SK-N-SH (cell line): Measurements from ENCODE around the gene SH3PXD2A. TPM values are rescaled to one million over a fixed set of nuclear protein-coding genes. Genes with fewer than 3 reads are reported as not detected.

Source experiments
- CTCF ChIA-PET: fragments of 300-600, 350-600 bp; formaldehyde crosslinking; extraction: SDS; loops from one replicate; lab custom pipeline; 2021; lab: Yijun Ruan, JAX
- POLR2A ChIA-PET: fragments of 350-600 bp; sonication (Branson Sonifier 250); formaldehyde crosslinking; extraction: SDS; loops from one replicate; lab custom pipeline; 2020; ENCODE audit warnings: antibody characterized with exemption, inconsistent platforms; lab: Yijun Ruan, JAX
- DNase-seq: peaks from one replicate; pipeline ENCODE4 v3.0.0; 2012
- H2AFZ ChIP-seq: fragments of 200-600 bp; sonication (generic); 2 replicates; pipeline ENCODE4 v1.8.1; 2016; ENCODE audit warnings: antibody characterized with exemption, mild to moderate bottlenecking, low read depth
- H3F3A ChIP-seq: fragments of 200-600 bp; sonication (generic); replicated peaks from 2 replicates; pipeline ENCODE3; 2016; ENCODE audit warnings: antibody characterized with exemption, mild to moderate bottlenecking; ENCODE audit not compliant: insufficient read depth
- H3K27ac ChIP-seq, 2 experiments: fragments of 200-500 bp in 1 of 2; fragments of 200-600 bp in 1 of 2; sonication (Bioruptor generic) in 1 of 2; sonication (generic), shearing (Covaris generic) in 1 of 2; 2 replicates each; pipeline versions ENCODE4 v1.5.1 to v1.6.1; 2014 to 2016; ENCODE audit warnings: low read depth in 2 of 2, inconsistent platforms in 1 of 2, low read length in 1 of 2, mild to moderate bottlenecking in 1 of 2, mixed read lengths in 1 of 2
- H3K27me3 ChIP-seq: fragments of 200-600 bp; sonication (generic), shearing (Covaris generic); 2 replicates; pipeline ENCODE4 v1.6.1; 2016; ENCODE audit warnings: mixed run types; ENCODE audit not compliant: insufficient read depth
- H3K36me3 ChIP-seq, 2 experiments: fragments of 200-500 bp in 1 of 2; fragments of 200-600 bp in 1 of 2; sonication (Bioruptor generic) in 1 of 2; sonication (generic) in 1 of 2; replicated peaks in 1 of 2; 2 replicates each; pipeline versions ENCODE3 to v1.5.1; 2014 to 2016; ENCODE audit warnings: low read length in 1 of 2, mild to moderate bottlenecking in 1 of 2; ENCODE audit not compliant: insufficient read depth in 2 of 2, control insufficient read depth in 1 of 2
- H3K4me1 ChIP-seq, 2 experiments: fragments of 200-500 bp in 1 of 2; fragments of 200-600 bp in 1 of 2; sonication (Bioruptor generic) in 1 of 2; sonication (generic), shearing (Covaris generic) in 1 of 2; 2 replicates each; pipeline versions ENCODE4 v1.5.1 to v1.6.1; 2014 to 2016; ENCODE audit warnings: low read depth in 1 of 2, low read length in 1 of 2, mixed run types in 1 of 2; ENCODE audit not compliant: insufficient read depth in 2 of 2, control insufficient read depth in 1 of 2
- H3K4me2 ChIP-seq: fragments of 200-600 bp; sonication (generic), shearing (Covaris generic); 2 replicates; pipeline ENCODE4 v1.6.1; 2017; ENCODE audit warnings: mixed run types
- H3K4me3 ChIP-seq, 2 experiments: fragments of 200-500 bp in 1 of 2; fragments of 200-600 bp in 1 of 2; sonication (Bioruptor generic) in 1 of 2; sonication (generic), shearing (Covaris generic) in 1 of 2; 2 replicates each; pipeline versions ENCODE4 v1.5.1 to v1.8.1; 2014 to 2016; ENCODE audit warnings: low read depth in 2 of 2, inconsistent platforms in 1 of 2, low read length in 1 of 2, mild to moderate bottlenecking in 1 of 2, mixed read lengths in 1 of 2, moderate library complexity in 1 of 2
- H3K79me2 ChIP-seq: fragments of 200-600 bp; sonication (generic); 2 replicates; pipeline ENCODE4 v1.8.1; 2017; ENCODE audit warnings: mild to moderate bottlenecking; ENCODE audit not compliant: insufficient read depth
- H3K9ac ChIP-seq: fragments of 200-600 bp; sonication (generic); 2 replicates; pipeline ENCODE4 v1.6.1; 2017; ENCODE audit warnings: mixed run types
- H3K9me2 ChIP-seq: fragments of 200-600 bp; sonication (generic); 2 replicates; pipeline ENCODE4 v1.6.1; 2017; ENCODE audit warnings: mixed run types
- H3K9me3 ChIP-seq: fragments of 200-600 bp; sonication (generic); 2 replicates; pipeline ENCODE4 v1.6.1; 2017; ENCODE audit warnings: mixed run types, mild to moderate bottlenecking, moderate library complexity
- H4K20me1 ChIP-seq: fragments of 200-600 bp; sonication (generic); 2 replicates; pipeline ENCODE4 v1.6.1; 2017; ENCODE audit warnings: mild to moderate bottlenecking, mixed run types; ENCODE audit not compliant: insufficient read depth
- CTCF ChIP-seq: fragments of 200-600 bp; sonication (generic); IDR thresholded peaks from 2 replicates; pipeline ENCODE4 v1.6.1; 2017; ENCODE audit warnings: antibody characterized with exemption, mild to moderate bottlenecking, moderate library complexity
- EZH2phosphoT487 ChIP-seq: fragments of 200-600 bp; sonication (generic); IDR thresholded peaks from 2 replicates; pipeline ENCODE4 v1.6.1; 2017; ENCODE audit warnings: low read depth, mixed run types, mild to moderate bottlenecking, antibody characterized with exemption, moderate library complexity, borderline replicate concordance
- GABPA ChIP-seq: IDR thresholded peaks from 2 replicates; pipeline ENCODE4 v1.4.0; 2012; ENCODE audit warnings: low read depth, mild to moderate bottlenecking
- JUND ChIP-seq: IDR thresholded peaks from 2 replicates; pipeline ENCODE4 v1.4.0; 2012
- MAX ChIP-seq: IDR thresholded peaks from 2 replicates; pipeline ENCODE4 v1.4.0; 2012; ENCODE audit warnings: low read depth
- MEF2A ChIP-seq: IDR thresholded peaks from 2 replicates; pipeline ENCODE4 v1.4.0; 2012; ENCODE audit warnings: low read depth, borderline replicate concordance
- NFIC ChIP-seq: IDR thresholded peaks from 2 replicates; pipeline ENCODE4 v1.4.0; 2012; ENCODE audit warnings: borderline replicate concordance
- NRF1 ChIP-seq: IDR thresholded peaks from 2 replicates; pipeline ENCODE4 v1.6.1; 2012; ENCODE audit warnings: low read depth, mild to moderate bottlenecking, low read length
- RCOR1 ChIP-seq: fragments of 150-350 bp; IDR thresholded peaks from 2 replicates; pipeline ENCODE4 v1.6.1; 2017; ENCODE audit warnings: antibody characterized with exemption, low read length
- REST ChIP-seq: IDR thresholded peaks from 2 replicates; pipeline ENCODE4 v1.6.1; 2012; ENCODE audit warnings: mild to moderate bottlenecking, low read depth, low read length, moderate library complexity
- RFX5 ChIP-seq: IDR thresholded peaks from 2 replicates; pipeline ENCODE4 v1.6.1; 2012; ENCODE audit warnings: mild to moderate bottlenecking, improper control_type of control experiment, low read length
- RXRA ChIP-seq: IDR thresholded peaks from 2 replicates; pipeline ENCODE4 v1.4.0; 2012; ENCODE audit warnings: low read depth, mild to moderate bottlenecking, borderline replicate concordance
- TAF1 ChIP-seq: IDR thresholded peaks from 2 replicates; pipeline ENCODE4 v1.6.1; 2012; ENCODE audit warnings: low read depth, mild to moderate bottlenecking, low read length, moderate library complexity, borderline replicate concordance
- USF1 ChIP-seq: IDR thresholded peaks from 2 replicates; pipeline ENCODE4 v1.4.0; 2012; ENCODE audit warnings: low read depth, borderline replicate concordance
- YY1 ChIP-seq: IDR thresholded peaks from 2 replicates; pipeline ENCODE4 v1.4.0; 2012; ENCODE audit warnings: low read depth, mild to moderate bottlenecking
- ZBTB33 ChIP-seq: IDR thresholded peaks from 2 replicates; pipeline ENCODE4 v1.4.0; 2012; ENCODE audit warnings: low read depth, borderline replicate concordance
- WGBS: methylation state at CpG from one replicate; pipeline ENCODE4 v1.1.6; 2017; ENCODE audit warnings: low lambda C conversion rate; 5-methylcytosine and 5-hydroxymethylcytosine counted together
- polyA plus RNA-seq, 3 experiments: library from polyadenylated mRNA; depleted of rRNA; stranded (reverse); fragments of >200 nt; gene quantifications; 2 replicates each; pipeline ENCODE4 v1.2.3, GENCODE V29; 2012

Gene SH3PXD2A
- polyA plus RNA-seq, 1 of the 3 experiments (the other 2 are of a cell fraction) = 2.5 TPM

- TF ChIP-seq ZBTB33 (no peak), GABPA (no peak), MAX (no peak), TAF1 (no peak), NFIC (no peak), NRF1 (no peak), EZH2phosphoT487 (no peak), JUND (no peak), RFX5 (no peak), MEF2A (no peak), RCOR1 (no peak), YY1 (no peak), REST (no peak), RXRA (no peak), CTCF (no peak), USF1 (no peak)
- TF ChIP-seq, all 33 proteins: peak for 0
- H2AFZ ChIP-seq = no peak overlapping the region
- ChIA-PET CTCF (interaction anchor here (1.2 to 3.2 kb wide), 3 partner anchors 39 to 171 kb away, joined by 3 to 12 read pairs (median 3); no protein-coding TSS in a partner anchor), POLR2A (no interaction called here)
- no peaks in the 10 kb centered on the region for H3K9me2 ChIP-seq
- no peaks in the 10 kb centered on the region for H4K20me1 ChIP-seq
- no peak overlapping the region for H3K4me3 ChIP-seq
- H3K79me2 ChIP-seq = peaks cover 18% of the 10 kb centered on the region
- peaks cover 0 to 3% of the 10 kb centered on the region in 2 experiments for H3K36me3 ChIP-seq
- peaks cover 11 to 21% of the 10 kb centered on the region in 2 experiments; a peak in 2 of 4 replicates for H3K4me1 ChIP-seq
- H3K9me3 ChIP-seq = no peaks in the 10 kb centered on the region
- no peaks in the 10 kb centered on the region for H3F3A ChIP-seq
- WGBS = 94% methylated on average over 6 of the region's 7 CpGs
- DNase-seq = no peak
- no peak overlapping the region for H3K4me2 ChIP-seq
- H3K27me3 ChIP-seq = no peaks in the 10 kb centered on the region
- H3K9ac ChIP-seq = no peak overlapping the region
- no peak overlapping the region for H3K27ac ChIP-seq
These were observed 26.7 kb downstream of the SH3PXD2A start for GRCh38 chr10:103828587-103829197.
